ENCODE measurements around the gene REEP5.
A peak's percentile ranks its signal among the peaks of the same experiment; 100 is the strongest.
"Not testable (repeated sequence)": the region's sequence is repeated elsewhere in the genome, so short reads cannot be mapped to it uniquely, and the experiment has no call there.

The REEP5 gene

DNA sequence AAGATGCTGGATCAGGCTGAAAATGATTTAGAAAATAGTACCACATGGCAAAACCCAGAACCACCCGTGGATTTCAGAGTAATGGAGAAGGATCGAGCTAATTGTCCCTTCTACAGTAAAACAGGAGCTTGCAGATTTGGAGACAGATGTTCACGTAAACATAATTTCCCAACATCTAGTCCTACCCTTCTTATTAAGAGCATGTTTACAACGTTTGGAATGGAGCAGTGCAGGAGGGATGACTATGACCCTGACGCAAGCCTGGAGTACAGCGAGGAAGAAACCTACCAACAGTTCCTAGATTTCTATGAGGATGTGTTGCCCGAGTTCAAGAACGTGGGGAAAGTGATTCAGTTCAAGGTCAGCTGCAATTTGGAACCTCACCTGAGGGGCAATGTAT is 30.0 kb downstream of the REEP5 start:
- not testable (repeated sequence) for H3K4me3 Mint-ChIP-seq, H3K9me3 Mint-ChIP-seq

DNA sequence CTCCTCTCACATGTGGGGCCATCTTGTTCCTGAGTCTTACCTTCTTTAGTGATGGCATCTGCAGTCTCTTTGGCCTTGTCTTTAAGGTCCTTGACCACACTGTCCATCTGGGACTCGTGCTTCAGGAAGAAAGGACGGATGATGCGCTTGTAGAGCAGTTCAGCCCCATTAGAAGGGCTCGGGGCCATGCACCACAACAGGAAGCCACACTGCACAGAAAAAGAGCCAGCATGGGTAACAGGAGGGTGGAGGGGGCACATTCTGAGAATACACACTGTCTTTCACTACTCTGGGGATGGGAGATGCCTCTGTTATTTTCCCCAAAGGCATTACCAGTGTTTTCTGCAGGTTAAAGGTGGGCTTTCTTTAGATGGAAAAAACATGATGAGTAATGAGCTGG is 35.1 kb downstream of the REEP5 start:
- Mint-ChIP-seq H3K4me3 (peak overlapping the region; percentile 55), H3K27ac (peak overlapping the region; percentile 67), H3K27me3 (ENCODE audit: low read depth) (no peaks in the 10 kb centered on the region), H3K9me3 (peaks cover 5% of the 10 kb centered on the region), H3K36me3 (ENCODE audit: low read depth) (peaks cover 47% of the 10 kb centered on the region), H3K4me1 (ENCODE audit: low read depth) (peaks cover 34% of the 10 kb centered on the region)
- no peak for DNase-seq (ENCODE audit: low spot score)

More for the DNA sequence above, 30.0 kb downstream of the REEP5 start:
- H3K27me3 Mint-ChIP-seq (ENCODE audit: low read depth); H3K27ac Mint-ChIP-seq; DNase-seq (ENCODE audit: low spot score): not testable (repeated sequence)
- H3K36me3 Mint-ChIP-seq (ENCODE audit: low read depth) = peaks cover 56% of the 10 kb centered on the region
- H3K4me1 Mint-ChIP-seq (ENCODE audit: low read depth) = peaks cover 29% of the 10 kb centered on the region

DNA sequence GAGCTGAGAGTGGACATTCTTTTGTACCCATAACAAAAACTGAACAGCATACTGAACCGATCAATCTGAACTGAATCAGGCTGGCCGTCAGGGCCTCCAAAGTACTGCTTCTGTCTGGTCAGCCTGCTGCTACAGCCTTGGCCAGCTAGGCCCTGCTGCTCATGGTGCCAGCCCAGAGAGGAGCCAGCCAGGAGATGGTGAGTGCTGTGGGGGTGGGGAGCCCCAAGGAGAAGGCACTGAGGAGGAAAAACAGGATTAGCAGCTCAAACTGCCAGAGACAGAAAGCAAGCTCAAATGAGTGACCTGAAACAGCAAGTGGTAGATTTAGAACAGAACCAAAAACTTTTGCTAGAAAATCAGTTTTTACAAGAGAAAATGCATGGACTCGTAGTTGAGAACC is 37.0 kb downstream of the REEP5 start:
- peaks cover 34% of the 10 kb centered on the region for H3K4me1 Mint-ChIP-seq (ENCODE audit: low read depth)
- no peak overlapping the region for H3K27ac Mint-ChIP-seq
- H3K4me3 Mint-ChIP-seq = no peak overlapping the region

DNA sequence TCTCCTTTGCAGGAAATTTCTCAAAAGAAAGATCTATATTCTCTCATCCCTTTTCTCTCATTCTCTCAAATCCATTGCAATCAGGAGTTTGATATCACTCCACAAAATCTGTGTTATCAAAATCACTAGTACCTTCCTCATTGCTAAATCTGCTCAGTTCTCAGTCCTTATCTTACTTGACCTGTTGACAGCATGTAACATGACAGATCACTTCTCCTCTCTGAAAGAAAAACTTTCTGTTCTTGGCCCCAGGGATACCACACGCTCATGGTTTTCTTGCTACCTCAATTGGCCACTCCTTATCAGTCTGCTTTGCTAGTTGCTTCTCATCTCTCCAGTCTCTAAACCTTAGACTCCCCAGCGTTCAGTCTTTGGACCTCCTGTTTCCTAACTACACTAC is 38.8 kb downstream of the REEP5 start:
- Mint-ChIP-seq H3K4me3 (no peak overlapping the region), H3K9me3 (no peaks in the 10 kb centered on the region), H3K27me3 (ENCODE audit: low read depth) (no peaks in the 10 kb centered on the region), H3K36me3 (ENCODE audit: low read depth) (peaks cover 45% of the 10 kb centered on the region), H3K27ac (no peak overlapping the region), H3K4me1 (ENCODE audit: low read depth) (peaks cover 35% of the 10 kb centered on the region)
- no peak for DNase-seq (ENCODE audit: low spot score)

More for the DNA sequence above, 37.0 kb downstream of the REEP5 start:
- peaks cover 48% of the 10 kb centered on the region for H3K36me3 Mint-ChIP-seq (ENCODE audit: low read depth)
- no peaks in the 10 kb centered on the region for H3K27me3 Mint-ChIP-seq (ENCODE audit: low read depth)
- DNase-seq (ENCODE audit: low spot score) = no peak
- peaks cover 5% of the 10 kb centered on the region for H3K9me3 Mint-ChIP-seq

DNA sequence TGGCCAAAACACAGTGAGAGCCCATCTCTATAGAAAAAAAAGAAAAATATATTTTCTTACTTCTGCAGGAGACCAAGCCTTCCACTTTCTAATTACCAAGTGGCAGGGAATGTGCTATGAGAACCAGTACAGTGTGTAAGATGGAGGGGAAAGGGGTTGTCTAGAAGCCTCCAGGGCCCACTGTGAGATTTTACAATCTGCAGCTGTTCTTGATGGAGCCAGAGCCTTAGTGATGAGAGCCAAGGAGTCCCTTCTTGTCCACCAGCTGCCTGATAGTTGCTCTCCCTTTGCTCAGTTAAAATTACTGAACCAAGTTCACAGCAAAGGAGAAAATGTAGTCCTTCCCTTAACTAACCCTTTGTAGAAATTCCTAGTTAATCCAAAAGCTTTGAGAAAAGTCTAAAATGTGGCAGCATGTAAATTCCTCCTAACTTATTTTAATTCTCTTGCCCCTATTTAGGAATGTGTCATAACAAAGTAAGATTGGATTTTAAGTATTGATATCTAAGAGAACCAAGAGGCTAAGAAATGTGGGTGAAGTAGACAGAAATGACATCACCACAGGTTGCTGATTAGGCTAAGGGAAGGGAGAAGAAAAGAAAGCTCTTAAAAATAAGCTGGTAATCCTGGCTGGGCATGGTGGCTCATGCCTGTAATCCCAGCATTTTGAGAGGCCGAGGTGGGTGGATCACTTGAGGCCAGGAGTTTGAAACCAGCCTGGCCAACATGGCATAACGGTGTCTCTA is 41.6 kb downstream of the REEP5 start:
- Mint-ChIP-seq H3K4me3 (no peak overlapping the region), H3K4me1 (ENCODE audit: low read depth) (peaks cover 27% of the 10 kb centered on the region), H3K27ac (peak overlapping the region; percentile 46), H3K9me3 (no peaks in the 10 kb centered on the region), H3K27me3 (ENCODE audit: low read depth) (no peaks in the 10 kb centered on the region), H3K36me3 (ENCODE audit: low read depth) (peaks cover 37% of the 10 kb centered on the region)
- DNase-seq (ENCODE audit: low spot score) = no peak

DNA sequence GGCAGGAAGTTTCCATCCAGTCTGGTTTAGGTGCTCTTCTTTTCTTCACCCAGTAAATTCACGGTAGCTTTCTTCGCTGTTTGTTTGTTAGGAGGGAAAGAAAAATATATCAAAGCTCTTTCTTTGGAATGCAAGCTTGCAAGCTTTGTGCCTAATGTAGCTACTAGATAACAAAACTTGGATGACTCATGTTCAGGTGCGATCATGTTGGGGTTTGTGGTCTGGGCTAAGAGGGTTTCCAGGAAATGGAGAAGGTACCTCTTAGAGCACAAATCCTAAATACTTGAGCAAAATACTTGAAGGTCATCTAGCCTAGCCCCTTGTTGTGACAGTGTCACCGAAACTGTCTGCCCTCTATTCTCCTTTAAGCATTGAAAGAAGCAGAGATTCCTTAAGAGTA is 43.3 kb downstream of the REEP5 start:
- peak; percentile 69 for DNase-seq (ENCODE audit: low spot score)
- Mint-ChIP-seq H3K36me3 (ENCODE audit: low read depth) (peaks cover 40% of the 10 kb centered on the region), H3K9me3 (no peaks in the 10 kb centered on the region), H3K4me1 (ENCODE audit: low read depth) (peaks cover 36% of the 10 kb centered on the region), H3K27me3 (ENCODE audit: low read depth) (no peaks in the 10 kb centered on the region), H3K4me3 (peak overlapping the region; percentile 45), H3K27ac (peak overlapping the region; percentile 73)

DNA sequence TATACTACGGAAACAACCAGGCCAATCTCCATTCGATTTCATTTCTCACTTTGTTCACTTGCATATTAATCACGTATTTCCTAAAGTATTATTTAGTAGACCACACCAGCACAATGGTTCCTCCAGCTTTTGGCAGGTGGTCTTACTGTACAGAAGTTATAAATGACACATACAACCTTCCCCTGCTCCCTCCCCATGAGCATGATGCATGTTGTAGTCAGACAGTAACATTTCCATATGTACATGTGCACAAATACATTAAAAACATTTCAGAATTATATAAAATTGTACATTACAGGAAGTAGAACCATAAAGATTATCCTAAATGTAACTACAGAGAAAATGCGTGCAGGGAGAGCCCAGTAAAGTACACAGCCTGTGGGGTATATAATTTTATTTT is 43.9 kb downstream of the REEP5 start:
- Mint-ChIP-seq H3K4me1 (ENCODE audit: low read depth) (peaks cover 39% of the 10 kb centered on the region), H3K4me3 (peak overlapping the region; percentile 45), H3K36me3 (ENCODE audit: low read depth) (peaks cover 43% of the 10 kb centered on the region)

DNA sequence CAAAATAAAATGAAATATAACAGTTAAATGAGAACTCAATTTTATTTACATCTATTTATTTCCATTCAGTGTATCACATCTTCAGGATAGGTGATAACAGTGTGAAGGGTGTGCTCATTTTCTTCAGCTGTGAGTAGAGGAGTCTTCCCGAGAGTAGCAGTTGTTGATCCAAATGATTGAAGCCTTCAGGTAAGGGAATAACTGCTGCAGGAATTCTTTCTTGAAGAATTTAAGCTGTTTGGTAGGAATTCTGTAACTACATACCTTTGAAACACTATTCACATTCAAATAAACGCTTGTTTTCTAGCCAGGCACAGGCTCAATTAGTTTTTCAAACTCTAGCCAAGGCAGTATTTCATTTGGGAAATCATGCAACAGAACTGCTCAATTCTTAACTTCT is 45.7 kb downstream of the REEP5 start:
- peaks cover 43% of the 10 kb centered on the region for H3K4me1 Mint-ChIP-seq (ENCODE audit: low read depth)
- H3K27me3 Mint-ChIP-seq (ENCODE audit: low read depth) = no peaks in the 10 kb centered on the region
- H3K27ac Mint-ChIP-seq = no peak overlapping the region
- H3K36me3 Mint-ChIP-seq (ENCODE audit: low read depth) = peaks cover 50% of the 10 kb centered on the region
- no peak for DNase-seq (ENCODE audit: low spot score)
- no peak overlapping the region for H3K4me3 Mint-ChIP-seq
- no peaks in the 10 kb centered on the region for H3K9me3 Mint-ChIP-seq

More for the DNA sequence above, 43.9 kb downstream of the REEP5 start:
- DNase-seq (ENCODE audit: low spot score) = no peak
- Mint-ChIP-seq H3K9me3 (no peaks in the 10 kb centered on the region), H3K27me3 (ENCODE audit: low read depth) (no peaks in the 10 kb centered on the region), H3K27ac (peak overlapping the region; percentile 24)

DNA sequence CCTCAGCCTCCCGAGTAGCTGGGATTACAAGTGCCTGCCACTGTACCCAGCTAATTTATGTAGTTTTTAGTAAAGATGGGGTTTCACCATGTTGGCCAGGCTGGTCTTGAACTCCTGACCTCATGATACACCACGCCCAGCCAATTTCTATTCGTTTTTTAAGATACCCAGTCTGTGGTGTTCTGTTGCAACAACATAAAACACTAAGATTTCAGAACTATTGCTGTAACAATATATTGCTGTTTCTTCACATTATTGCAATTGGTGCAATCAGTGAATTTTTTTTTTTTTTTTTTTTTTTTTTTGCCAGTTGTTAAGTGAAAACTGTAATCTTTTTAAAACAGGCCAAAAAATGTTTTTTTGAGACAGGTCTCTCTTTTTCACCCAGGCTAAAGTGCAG is 51.1 kb downstream of the REEP5 start:
- peaks cover 41% of the 10 kb centered on the region for H3K4me1 Mint-ChIP-seq (ENCODE audit: low read depth)
- no peaks in the 10 kb centered on the region for H3K27me3 Mint-ChIP-seq (ENCODE audit: low read depth)
- no peak for DNase-seq (ENCODE audit: low spot score)
- no peaks in the 10 kb centered on the region for H3K9me3 Mint-ChIP-seq
- no peak overlapping the region for H3K27ac Mint-ChIP-seq
- peaks cover 57% of the 10 kb centered on the region for H3K36me3 Mint-ChIP-seq (ENCODE audit: low read depth)
- H3K4me3 Mint-ChIP-seq = no peak overlapping the region

DNA sequence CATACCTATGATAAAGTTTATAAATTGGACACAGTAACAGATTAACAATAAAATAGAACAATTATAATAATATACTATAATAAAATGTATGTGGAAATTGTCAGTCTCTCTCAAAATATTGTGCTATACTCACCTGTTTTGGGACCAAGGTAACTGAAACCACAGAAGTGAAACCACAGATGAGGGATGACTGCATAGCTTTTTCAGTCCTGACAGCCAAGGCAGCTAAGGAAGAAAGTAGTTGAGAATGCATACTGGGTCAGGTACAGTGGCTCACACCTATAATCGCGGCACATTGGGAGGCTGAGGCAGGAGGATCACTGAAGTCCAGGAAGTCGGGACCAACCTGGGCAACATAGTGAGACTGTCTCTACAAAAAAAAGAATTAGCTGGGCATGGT is 52.1 kb downstream of the REEP5 start:
- DNase-seq (ENCODE audit: low spot score) = no peak
- H3K36me3 Mint-ChIP-seq (ENCODE audit: low read depth) = peaks cover 55% of the 10 kb centered on the region
- H3K27me3 Mint-ChIP-seq (ENCODE audit: low read depth) = no peaks in the 10 kb centered on the region
- peaks cover 41% of the 10 kb centered on the region for H3K4me1 Mint-ChIP-seq (ENCODE audit: low read depth)
- peak overlapping the region; percentile 52 for H3K27ac Mint-ChIP-seq
- H3K4me3 Mint-ChIP-seq = no peak overlapping the region
- H3K9me3 Mint-ChIP-seq = no peaks in the 10 kb centered on the region

DNA sequence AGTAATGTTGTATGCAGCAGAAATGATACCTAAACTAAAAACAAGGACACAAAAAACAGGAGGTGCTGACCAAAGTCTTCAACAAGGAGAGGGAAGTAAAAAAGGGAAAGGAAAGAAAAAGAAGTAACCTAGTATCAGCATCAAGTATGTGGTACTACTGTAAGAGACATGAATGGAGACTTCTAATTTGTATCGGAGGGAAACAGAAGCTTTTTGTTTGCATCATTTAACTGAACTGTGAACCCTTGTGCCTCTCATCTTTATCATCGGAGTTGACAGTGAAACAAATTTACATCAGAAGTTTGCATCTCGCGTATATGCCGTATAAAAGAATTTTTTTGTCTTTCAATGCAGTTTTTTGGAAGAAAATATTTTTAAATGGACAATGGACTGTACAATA is 54.6 kb downstream of the REEP5 start:
- Mint-ChIP-seq H3K4me3 (no peak overlapping the region), H3K27me3 (ENCODE audit: low read depth) (no peaks in the 10 kb centered on the region), H3K4me1 (ENCODE audit: low read depth) (peaks cover 40% of the 10 kb centered on the region), H3K9me3 (no peaks in the 10 kb centered on the region), H3K36me3 (ENCODE audit: low read depth) (peaks cover 57% of the 10 kb centered on the region), H3K27ac (peak overlapping the region; percentile 61)
- no peak for DNase-seq (ENCODE audit: low spot score)

DNA sequence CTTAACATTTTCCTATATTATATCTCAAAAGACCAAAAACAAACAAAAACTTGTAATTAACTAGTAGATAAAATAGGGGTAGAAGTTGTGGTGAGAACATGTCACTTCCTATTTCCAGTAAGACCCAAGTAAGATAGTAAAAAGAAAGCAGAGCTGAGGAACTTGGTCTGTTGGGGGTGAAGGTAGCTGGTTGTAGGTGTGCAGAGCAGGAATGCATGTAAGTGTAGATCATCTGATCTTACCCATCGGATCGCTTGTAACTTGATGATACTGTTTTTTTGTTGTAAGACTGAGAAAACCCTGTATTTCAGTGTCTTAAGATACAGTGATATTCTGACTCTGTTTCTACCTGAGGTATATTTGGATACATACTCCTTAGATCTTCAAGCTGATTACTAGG is 55.3 kb downstream of the REEP5 start:
- peaks cover 60% of the 10 kb centered on the region for H3K36me3 Mint-ChIP-seq (ENCODE audit: low read depth)
- peaks cover 46% of the 10 kb centered on the region for H3K4me1 Mint-ChIP-seq (ENCODE audit: low read depth)
- no peaks in the 10 kb centered on the region for H3K9me3 Mint-ChIP-seq
- no peak overlapping the region for H3K4me3 Mint-ChIP-seq
- H3K27me3 Mint-ChIP-seq (ENCODE audit: low read depth) = no peaks in the 10 kb centered on the region
- DNase-seq (ENCODE audit: low spot score) = no peak
- peak overlapping the region; percentile 38 for H3K27ac Mint-ChIP-seq

DNA sequence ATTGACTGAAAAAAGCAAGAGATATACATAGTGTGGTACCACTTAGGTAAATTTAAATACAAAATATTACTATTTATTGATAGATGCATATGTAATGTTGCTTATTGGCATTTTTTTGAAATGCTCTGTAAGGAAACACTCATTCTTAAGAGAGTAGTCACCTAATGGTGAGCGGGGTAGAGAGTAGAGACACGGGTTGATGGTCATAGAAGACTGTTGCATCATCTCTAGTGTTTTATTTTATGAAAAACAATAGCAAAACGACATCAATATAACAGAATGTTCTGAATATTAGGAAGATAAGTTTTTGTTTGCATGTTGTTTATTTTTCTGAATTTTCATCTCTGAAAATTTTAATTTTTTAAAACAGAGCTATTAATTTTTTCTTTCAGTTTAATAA is 56.9 kb downstream of the REEP5 start:
- H3K9me3 Mint-ChIP-seq = no peaks in the 10 kb centered on the region
- no peak overlapping the region for H3K4me3 Mint-ChIP-seq

DNA sequence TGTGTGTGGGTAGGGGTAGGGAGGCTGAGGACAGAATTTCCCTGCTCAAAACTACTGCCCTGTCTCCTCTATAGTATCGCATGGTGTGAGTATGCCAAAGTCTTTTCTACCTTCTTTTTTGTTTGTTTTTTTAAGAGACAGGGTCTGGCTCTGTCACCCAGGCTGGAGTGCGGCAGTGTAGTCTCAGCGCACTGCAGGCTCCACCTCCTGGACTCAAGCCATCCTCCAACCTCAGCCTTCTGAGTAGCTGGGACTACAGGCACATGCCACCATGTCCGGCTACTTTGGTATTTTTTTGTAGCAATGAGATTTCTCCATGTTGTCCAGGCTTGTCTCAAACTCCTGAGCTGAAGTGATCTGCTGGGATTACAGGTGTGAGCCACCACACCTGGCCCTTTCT is 58.5 kb downstream of the REEP5 start:
- Mint-ChIP-seq H3K4me3 (peak overlapping the region; percentile 97), H3K27me3 (ENCODE audit: low read depth) (no peaks in the 10 kb centered on the region), H3K36me3 (ENCODE audit: low read depth) (peaks cover 49% of the 10 kb centered on the region), H3K9me3 (no peaks in the 10 kb centered on the region), H3K27ac (no peak overlapping the region), H3K4me1 (ENCODE audit: low read depth) (peaks cover 39% of the 10 kb centered on the region)
- no peak for DNase-seq (ENCODE audit: low spot score)

More for the DNA sequence above, 56.9 kb downstream of the REEP5 start:
- H3K27me3 Mint-ChIP-seq (ENCODE audit: low read depth) = no peaks in the 10 kb centered on the region
- H3K4me1 Mint-ChIP-seq (ENCODE audit: low read depth) = peaks cover 50% of the 10 kb centered on the region
- DNase-seq (ENCODE audit: low spot score) = no peak
- H3K27ac Mint-ChIP-seq = no peak overlapping the region
- H3K36me3 Mint-ChIP-seq (ENCODE audit: low read depth) = peaks cover 62% of the 10 kb centered on the region

DNA sequence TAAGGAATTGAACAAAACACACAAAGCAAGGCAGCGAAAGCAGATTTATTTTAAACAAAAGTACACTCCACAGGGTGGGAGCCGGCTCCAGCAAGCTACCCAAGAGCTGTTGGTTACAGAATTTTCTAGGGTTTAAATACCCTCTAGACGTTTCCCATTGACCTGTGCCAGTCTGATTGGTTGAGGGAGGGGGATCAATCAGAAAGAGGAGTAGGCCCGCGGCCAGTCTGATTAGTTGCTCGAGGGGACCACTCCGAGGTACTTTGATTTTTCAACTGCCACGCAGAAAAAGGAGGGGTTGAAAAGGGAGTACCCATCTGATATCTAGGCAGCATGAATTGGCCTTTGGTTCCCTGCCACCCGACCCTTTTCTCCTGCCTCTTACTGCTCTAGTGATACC is 59.9 kb downstream of the REEP5 start:
- no peak for DNase-seq (ENCODE audit: low spot score)
- Mint-ChIP-seq H3K4me3 (peak overlapping the region; percentile 97), H3K27ac (peak overlapping the region; percentile 95), H3K4me1 (ENCODE audit: low read depth) (peaks cover 37% of the 10 kb centered on the region), H3K27me3 (ENCODE audit: low read depth) (no peaks in the 10 kb centered on the region), H3K36me3 (ENCODE audit: low read depth) (peaks cover 41% of the 10 kb centered on the region), H3K9me3 (no peaks in the 10 kb centered on the region)

All from T-helper 2 cell treated with Interferon-gamma antibody and Interleukin-4, amounts not matched to agents 5 μg/mL and 100 μg/mL, for 36 hours (primary cell).